DOHH2 (cell line): ENCODE measurements around the gene SPACA7.

Experiments used
- H3F3A ChIP-seq: fragments of 200-600 bp; sonication (generic), shearing (Covaris generic); 2 replicates; pipeline ENCODE4 v1.6.0; 2016; ENCODE audit warnings: antibody characterized with exemption, mild to moderate bottlenecking; ENCODE audit not compliant: control insufficient read depth, insufficient read depth
- H3K27ac ChIP-seq: fragments of 200-600 bp; sonication (generic); 2 replicates; pipeline ENCODE4 v1.5.1; 2014; ENCODE audit warnings: low read depth, mild to moderate bottlenecking, low read length, moderate library complexity
- H3K27me3 ChIP-seq: fragments of 200-600 bp; sonication (generic); 2 replicates; pipeline ENCODE4 v1.6.1; 2014; ENCODE audit warnings: mild to moderate bottlenecking, low read length, mixed read lengths; ENCODE audit not compliant: control insufficient read depth
- H3K36me3 ChIP-seq: fragments of 200-600 bp; sonication (generic); 2 replicates; pipeline ENCODE4 v1.6.1; 2014; ENCODE audit warnings: mild to moderate bottlenecking, low read length, moderate library complexity, mixed read lengths; ENCODE audit not compliant: control insufficient read depth
- H3K4me1 ChIP-seq: fragments of 200-600 bp; sonication (generic); 2 replicates; pipeline ENCODE4 v1.6.1; 2014; ENCODE audit warnings: mild to moderate bottlenecking, low read length, mixed read lengths; ENCODE audit not compliant: control insufficient read depth
- H3K4me2 ChIP-seq: fragments of 200-600 bp; sonication (generic); 2 replicates; pipeline ENCODE4 v1.6.0; 2014; ENCODE audit warnings: mild to moderate bottlenecking, low read length, moderate library complexity
- H3K4me3 ChIP-seq: fragments of 200-600 bp; sonication (generic); 2 replicates; pipeline ENCODE4 v1.5.1; 2014; ENCODE audit warnings: mild to moderate bottlenecking, low read length, mixed read lengths
- H3K79me2 ChIP-seq: fragments of 200-600 bp; sonication (generic); 2 replicates; pipeline ENCODE4 v1.6.1; 2014; ENCODE audit warnings: mild to moderate bottlenecking, low read length, mixed read lengths; ENCODE audit not compliant: control insufficient read depth
- H3K9me2 ChIP-seq: fragments of 200-600 bp; sonication (generic); replicated peaks from 2 replicates; pipeline ENCODE4 v1.6.1; 2014; ENCODE audit warnings: mild to moderate bottlenecking, low read length, mixed read lengths; ENCODE audit not compliant: control insufficient read depth
- H3K9me3 ChIP-seq: fragments of 200-600 bp; sonication (generic); 2 replicates; pipeline ENCODE4 v1.6.1; 2014; ENCODE audit warnings: antibody characterized with exemption, low read length, mixed read lengths; ENCODE audit not compliant: control insufficient read depth, insufficient read depth
- H4K20me1 ChIP-seq: fragments of 200-600 bp; sonication (generic); 2 replicates; pipeline ENCODE4 v1.6.0; 2014; ENCODE audit warnings: low read depth, mild to moderate bottlenecking, antibody characterized with exemption, low read length, moderate library complexity; ENCODE audit not compliant: control insufficient read depth, insufficient read depth
- EZH2phosphoT487 ChIP-seq: fragments of 200-600 bp; sonication (generic); IDR thresholded peaks from 2 replicates; pipeline ENCODE4 v1.6.1; 2017; ENCODE audit warnings: borderline replicate concordance, mild to moderate bottlenecking, antibody characterized with exemption, low read length, moderate library complexity, mixed read lengths
- TF ChIP-seq, protein P1 (sequence below): fragments of 200-600 bp; sonication (generic); IDR thresholded peaks from one replicate; pipeline ENCODE4 v1.5.1; 2014; ENCODE audit warnings: antibody characterized with exemption, mild to moderate bottlenecking, low read depth, low read length; ENCODE audit not compliant: poor library complexity, severe bottlenecking

Gene SPACA7

DNA sequence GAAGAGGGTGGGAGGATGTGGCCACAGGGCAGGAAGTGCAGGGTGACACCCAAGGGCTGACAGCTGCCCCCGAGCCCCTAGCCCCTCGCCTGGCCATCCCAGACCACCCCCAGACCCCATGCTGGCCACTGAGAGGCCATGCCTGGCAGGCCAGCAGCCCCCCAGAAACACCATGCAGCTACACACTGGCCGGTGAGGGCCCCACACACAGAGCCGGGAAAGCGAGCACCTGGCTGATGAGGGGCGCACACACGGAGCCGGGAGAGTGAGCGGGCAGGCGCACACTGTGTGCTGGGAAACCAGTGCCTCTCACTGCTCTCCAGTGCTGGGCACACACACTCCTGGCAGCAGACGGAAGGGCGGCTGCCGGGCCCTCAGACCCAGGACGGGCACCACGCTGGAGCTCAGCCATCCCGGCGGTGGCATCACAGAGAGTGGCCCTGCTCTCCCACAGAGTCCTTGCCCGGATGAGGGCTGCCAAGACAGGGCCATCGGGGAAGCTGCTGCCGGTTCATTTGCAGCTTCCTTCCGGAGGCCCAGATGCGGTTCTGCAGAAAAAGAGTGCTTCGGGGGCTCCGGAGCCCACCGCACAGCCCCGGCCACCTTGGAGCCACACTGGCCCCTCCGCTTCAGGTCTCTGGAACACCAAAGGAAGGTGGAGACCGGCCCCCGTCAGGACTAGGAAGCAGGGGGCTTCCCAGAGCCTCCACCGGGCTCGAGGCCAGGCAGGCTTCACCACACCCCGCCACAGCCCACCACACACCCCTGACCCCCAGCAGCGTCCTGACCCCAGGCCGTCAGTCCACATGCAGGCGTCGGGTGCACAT is 76.4 kb downstream of the SPACA7 start:
- no peaks in the 10 kb centered on the region for H3K9me2 ChIP-seq
- H3F3A ChIP-seq, result no peaks in the 10 kb centered on the region
- H4K20me1 ChIP-seq, result no peaks in the 10 kb centered on the region
- H3K27me3 ChIP-seq, result no peaks in the 10 kb centered on the region
- H3K36me3 ChIP-seq, result no peaks in the 10 kb centered on the region
- H3K4me2 ChIP-seq, result no peak overlapping the region
- no peaks in the 10 kb centered on the region for H3K4me1 ChIP-seq
- no peak overlapping the region for H3K4me3 ChIP-seq
- no peak overlapping the region for H3K27ac ChIP-seq
- no peaks in the 10 kb centered on the region for H3K79me2 ChIP-seq
- no peaks in the 10 kb centered on the region for H3K9me3 ChIP-seq
- TF ChIP-seq, protein P1, sequence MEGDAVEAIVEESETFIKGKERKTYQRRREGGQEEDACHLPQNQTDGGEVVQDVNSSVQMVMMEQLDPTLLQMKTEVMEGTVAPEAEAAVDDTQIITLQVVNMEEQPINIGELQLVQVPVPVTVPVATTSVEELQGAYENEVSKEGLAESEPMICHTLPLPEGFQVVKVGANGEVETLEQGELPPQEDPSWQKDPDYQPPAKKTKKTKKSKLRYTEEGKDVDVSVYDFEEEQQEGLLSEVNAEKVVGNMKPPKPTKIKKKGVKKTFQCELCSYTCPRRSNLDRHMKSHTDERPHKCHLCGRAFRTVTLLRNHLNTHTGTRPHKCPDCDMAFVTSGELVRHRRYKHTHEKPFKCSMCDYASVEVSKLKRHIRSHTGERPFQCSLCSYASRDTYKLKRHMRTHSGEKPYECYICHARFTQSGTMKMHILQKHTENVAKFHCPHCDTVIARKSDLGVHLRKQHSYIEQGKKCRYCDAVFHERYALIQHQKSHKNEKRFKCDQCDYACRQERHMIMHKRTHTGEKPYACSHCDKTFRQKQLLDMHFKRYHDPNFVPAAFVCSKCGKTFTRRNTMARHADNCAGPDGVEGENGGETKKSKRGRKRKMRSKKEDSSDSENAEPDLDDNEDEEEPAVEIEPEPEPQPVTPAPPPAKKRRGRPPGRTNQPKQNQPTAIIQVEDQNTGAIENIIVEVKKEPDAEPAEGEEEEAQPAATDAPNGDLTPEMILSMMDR, result no peak
- no peak for TF ChIP-seq EZH2phosphoT487

DNA sequence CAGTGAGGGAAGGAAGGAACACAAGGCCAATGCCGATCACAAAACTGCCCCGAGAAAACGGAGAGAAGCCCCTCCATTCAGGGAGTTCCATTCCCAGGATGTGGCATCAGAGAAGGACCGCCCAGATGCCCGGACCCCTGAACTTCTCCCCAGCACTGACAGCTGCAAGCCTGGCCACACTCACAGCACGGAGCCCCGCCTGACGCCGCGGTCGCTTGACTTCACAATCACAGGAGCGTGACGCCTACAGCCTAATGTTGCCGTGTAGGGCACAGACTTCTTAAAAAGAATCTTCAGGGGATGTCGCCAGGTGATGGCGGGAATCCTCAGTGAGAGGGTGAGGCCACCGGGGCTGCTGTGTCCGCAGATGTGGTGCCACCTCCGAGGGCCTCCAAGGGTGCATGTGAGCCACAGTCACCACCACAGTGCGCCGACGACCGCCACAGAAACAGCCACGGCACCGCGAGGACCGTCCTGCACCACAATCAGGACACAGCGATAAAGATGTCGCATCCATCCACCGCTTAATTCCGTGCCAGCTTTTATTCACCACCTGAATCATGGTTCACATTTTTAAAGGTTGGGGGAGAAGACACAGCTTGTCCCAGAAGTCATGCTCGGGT is 77.2 kb downstream of the SPACA7 start:
- Histone ChIP-seq H3K4me3 (no peak overlapping the region), H3K79me2 (no peaks in the 10 kb centered on the region), H3F3A (no peaks in the 10 kb centered on the region), H3K9me2 (no peaks in the 10 kb centered on the region), H3K27ac (no peak overlapping the region), H3K36me3 (no peaks in the 10 kb centered on the region), H4K20me1 (no peaks in the 10 kb centered on the region), H3K4me2 (no peak overlapping the region), H3K27me3 (no peaks in the 10 kb centered on the region), H3K4me1 (no peaks in the 10 kb centered on the region), H3K9me3 (no peaks in the 10 kb centered on the region)
- TF ChIP-seq, protein P1, result no peak
- TF ChIP-seq EZH2phosphoT487, result no peak

DNA sequence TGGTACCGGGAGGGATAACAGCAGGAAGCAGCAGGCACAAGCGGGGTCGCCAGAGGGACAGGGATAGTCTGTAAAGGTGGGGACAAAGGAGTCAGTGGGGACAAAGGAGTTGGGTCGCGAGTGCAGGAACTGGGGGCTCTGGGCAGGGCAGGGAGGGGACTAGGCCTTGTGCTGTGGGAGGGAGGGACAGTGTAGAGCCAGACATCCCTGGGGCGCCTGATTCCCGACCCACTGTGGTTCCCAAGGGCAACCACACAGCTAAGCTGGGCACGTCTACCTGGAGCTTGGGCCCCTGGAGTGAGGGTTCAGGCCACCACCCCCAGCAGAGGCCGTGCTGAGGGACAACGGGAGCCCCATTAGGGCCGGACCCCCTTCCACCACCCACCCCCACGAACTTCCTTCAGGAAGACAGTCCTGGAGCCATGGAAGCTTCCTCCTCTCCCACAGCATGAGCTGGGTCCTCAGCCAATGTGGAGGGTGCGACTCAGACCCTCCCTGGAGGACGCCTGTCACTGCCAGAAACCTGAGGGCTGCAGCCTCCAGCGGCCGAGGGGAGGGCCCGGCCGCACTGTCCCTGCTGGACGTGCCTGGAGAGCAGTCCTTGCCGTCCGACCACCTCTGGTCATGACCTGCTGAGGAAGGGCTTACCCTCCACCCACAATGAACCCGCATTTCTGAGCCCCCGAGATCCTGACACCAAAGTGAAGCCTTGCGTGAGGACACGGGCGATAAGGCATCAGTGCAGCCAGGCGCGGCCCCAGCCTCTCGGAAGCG is 77.9 kb downstream of the SPACA7 start:
- Histone ChIP-seq H3K27me3 (no peaks in the 10 kb centered on the region), H3F3A (no peaks in the 10 kb centered on the region), H3K36me3 (no peaks in the 10 kb centered on the region), H4K20me1 (no peaks in the 10 kb centered on the region), H3K9me3 (no peaks in the 10 kb centered on the region), H3K9me2 (no peaks in the 10 kb centered on the region), H3K4me3 (no peak overlapping the region), H3K79me2 (no peaks in the 10 kb centered on the region), H3K4me1 (no peaks in the 10 kb centered on the region), H3K27ac (no peak overlapping the region), H3K4me2 (no peak overlapping the region)
- no peak for TF ChIP-seq EZH2phosphoT487
- TF ChIP-seq, protein P1, result no peak
